NCI-H748 (cell line): ENCODE measurements around the gene ASXL2.
"Not testable (repeated sequence)": the region's sequence is repeated elsewhere in the genome, so short reads cannot be mapped to it uniquely, and the experiment has no call there.

Source experiments
- DNase-seq: peaks from one replicate; lab custom pipeline; 2025; ENCODE audit not compliant: unreplicated experiment; lab: John Stamatoyannopoulos, UW

ASXL2 gene

GRCh38 chr2:25838152-25838756 lies 40.0 kb downstream of the ASXL2 start:
- no peak for DNase-seq

- DNase-seq = no peak
Measured at GRCh38 chr2:25835906-25836305, 42.4 kb downstream of the ASXL2 start.

- no peak for DNase-seq
Measured at GRCh38 chr2:25833566-25833965, 44.7 kb downstream of the ASXL2 start.

GRCh38 chr2:25832897-25833296 lies 45.4 kb downstream of the ASXL2 start:
- DNase-seq = no peak

- DNase-seq = no peak
Measured at GRCh38 chr2:25831746-25832449, 46.4 kb downstream of the ASXL2 start.

GRCh38 chr2:25829828-25830227 lies 48.5 kb downstream of the ASXL2 start:
- no peak for DNase-seq

GRCh38 chr2:25829377-25829704 lies 48.9 kb downstream of the ASXL2 start:
- no peak for DNase-seq

- not testable (repeated sequence) for DNase-seq
Measured at GRCh38 chr2:25828532-25829376, 49.5 kb downstream of the ASXL2 start.

GRCh38 chr2:25825238-25825637 lies 53.0 kb downstream of the ASXL2 start:
- DNase-seq = no peak

- no peak for DNase-seq
Measured at GRCh38 chr2:25824718-25825117, 53.6 kb downstream of the ASXL2 start.

- DNase-seq = no peak
Measured at GRCh38 chr2:25824216-25824615, 54.1 kb downstream of the ASXL2 start.

- peak; percentile 57 for DNase-seq
Measured at GRCh38 chr2:25822190-25823117, 55.8 kb downstream of the ASXL2 start.

- DNase-seq = no peak
Measured at GRCh38 chr2:25821225-25822056, 56.8 kb downstream of the ASXL2 start.

GRCh38 chr2:25819597-25820039 lies 58.7 kb downstream of the ASXL2 start:
- DNase-seq = no peak

GRCh38 chr2:25817630-25818029 lies 60.7 kb downstream of the ASXL2 start:
- no peak for DNase-seq

- no peak for DNase-seq
Measured at GRCh38 chr2:25817006-25817405, 61.3 kb downstream of the ASXL2 start.

GRCh38 chr2:25816249-25816648 lies 62.0 kb downstream of the ASXL2 start:
- no peak for DNase-seq

GRCh38 chr2:25814681-25815080 lies 63.6 kb downstream of the ASXL2 start:
- no peak for DNase-seq

- no peak for DNase-seq
Measured at GRCh38 chr2:25810428-25810827, 67.9 kb downstream of the ASXL2 start.

GRCh38 chr2:25809646-25810045 lies 68.6 kb downstream of the ASXL2 start:
- DNase-seq = no peak
